SU-DHL-6 (cell line): ENCODE results near the gene BAZ2A.

Source experiments
- H2AFZ ChIP-seq: fragments of 200-600 bp; sonication (generic); 2 replicates; pipeline ENCODE4 v1.6.1; 2014; ENCODE audit warnings: low read depth, mild to moderate bottlenecking, moderate library complexity, mixed read lengths, antibody characterized with exemption, low read length; ENCODE audit not compliant: severe bottlenecking
- H3F3A ChIP-seq: fragments of 200-600 bp; shearing (Covaris generic); 2 replicates; pipeline ENCODE4 v1.6.0; 2016; ENCODE audit warnings: antibody characterized with exemption, mild to moderate bottlenecking; ENCODE audit not compliant: insufficient read depth
- H3K27ac ChIP-seq: fragments of 200-600 bp; sonication (generic); 2 replicates; pipeline ENCODE4 v1.5.1; 2016; ENCODE audit warnings: low read depth, mild to moderate bottlenecking, low read length, moderate library complexity, mixed read lengths
- H3K27me3 ChIP-seq: fragments of 200-600 bp; sonication (generic), shearing (Covaris generic); 2 replicates; pipeline ENCODE4 v1.6.0; 2014; ENCODE audit warnings: mild to moderate bottlenecking, low read length
- H3K36me3 ChIP-seq: fragments of 200-600 bp; sonication (generic); 2 replicates; pipeline ENCODE4 v1.6.1; 2014; ENCODE audit warnings: mild to moderate bottlenecking, low read length, mixed read lengths
- H3K4me2 ChIP-seq: fragments of 300-600, 200-600 bp; shearing (Covaris generic), sonication (generic); 2 replicates; pipeline ENCODE4 v1.6.0; 2014; ENCODE audit warnings: low read length, low read depth, mild to moderate bottlenecking; ENCODE audit not compliant: poor library complexity, severe bottlenecking
- H3K4me3 ChIP-seq: fragments of 200-600 bp; sonication (generic); 2 replicates; pipeline ENCODE4 v1.5.1; 2014; ENCODE audit warnings: antibody characterized with exemption, low read length, mild to moderate bottlenecking, mixed read lengths; ENCODE audit not compliant: insufficient read depth, poor library complexity, severe bottlenecking
- H3K79me2 ChIP-seq: fragments of 200-600 bp; sonication (generic); 2 replicates; pipeline ENCODE4 v1.6.1; 2014; ENCODE audit warnings: mild to moderate bottlenecking, low read length, moderate library complexity; ENCODE audit not compliant: insufficient read depth
- H3K9ac ChIP-seq: fragments of 200-600 bp; sonication (generic); 2 replicates; pipeline ENCODE4 v1.7.0; 2014; ENCODE audit warnings: mild to moderate bottlenecking, low read length
- H3K9me2 ChIP-seq: fragments of 200-600 bp; sonication (generic); replicated peaks from 2 replicates; pipeline ENCODE4 v1.6.1; 2014; ENCODE audit warnings: low read length; ENCODE audit not compliant: insufficient read depth
- H3K9me3 ChIP-seq: fragments of 200-600 bp; sonication (generic); 2 replicates; pipeline ENCODE4 v1.6.1; 2014; ENCODE audit warnings: low read length, mixed read lengths; ENCODE audit not compliant: insufficient read depth
- H4K20me1 ChIP-seq: fragments of 200-600 bp; sonication (generic); 2 replicates; pipeline ENCODE4 v1.6.1; 2014; ENCODE audit warnings: low read depth, mild to moderate bottlenecking, antibody characterized with exemption, low read length, moderate library complexity, mixed read lengths
- EZH2phosphoT487 ChIP-seq: fragments of 200-600 bp; sonication (generic), shearing (Covaris generic); conservative IDR thresholded peaks from 2 replicates; pipeline ENCODE4 v1.6.1; 2018; ENCODE audit warnings: mild to moderate bottlenecking, antibody characterized with exemption, low read length, moderate library complexity, mixed read lengths
- TF ChIP-seq, protein P1 (sequence below): fragments of 200-600 bp; sonication (generic); IDR thresholded peaks from one replicate; pipeline ENCODE4 v1.5.1; 2017; ENCODE audit warnings: antibody characterized with exemption, mild to moderate bottlenecking, low read length, moderate library complexity; ENCODE audit not compliant: insufficient read depth, poor library complexity, severe bottlenecking

Gene BAZ2A

DNA sequence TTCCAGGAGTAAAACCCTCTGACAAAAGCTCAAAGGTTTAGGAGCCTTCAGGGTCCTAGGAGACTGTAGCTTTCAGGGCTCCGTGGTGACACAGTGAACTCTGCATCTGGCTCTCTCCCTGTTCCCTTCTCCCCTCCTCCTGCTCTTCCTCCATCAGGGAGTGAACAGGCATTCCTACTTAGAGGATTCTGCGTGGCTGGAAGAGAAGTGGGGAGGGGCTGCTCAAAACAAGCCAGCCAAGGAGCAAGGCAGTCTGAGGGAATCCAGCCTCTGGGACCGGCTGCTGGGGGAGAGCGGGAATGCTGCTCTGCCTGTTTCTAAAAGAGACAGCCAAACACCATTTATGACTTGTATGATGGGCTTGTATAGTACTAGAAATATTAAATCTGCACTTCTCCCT is 59.0 kb downstream of the BAZ2A start:
- Histone ChIP-seq H3K9ac (no peak overlapping the region), H3K27ac (no peak overlapping the region), H3K79me2 (no peaks in the 10 kb centered on the region), H3F3A (no peaks in the 10 kb centered on the region), H3K9me2 (no peaks in the 10 kb centered on the region), H3K4me3 (no peak overlapping the region), H3K9me3 (no peaks in the 10 kb centered on the region), H2AFZ (no peak overlapping the region), H3K36me3 (no peaks in the 10 kb centered on the region), H3K4me2 (no peak overlapping the region), H3K27me3 (no peaks in the 10 kb centered on the region), H4K20me1 (no peaks in the 10 kb centered on the region)
- TF ChIP-seq EZH2phosphoT487, result no peak
- TF ChIP-seq, protein P1, sequence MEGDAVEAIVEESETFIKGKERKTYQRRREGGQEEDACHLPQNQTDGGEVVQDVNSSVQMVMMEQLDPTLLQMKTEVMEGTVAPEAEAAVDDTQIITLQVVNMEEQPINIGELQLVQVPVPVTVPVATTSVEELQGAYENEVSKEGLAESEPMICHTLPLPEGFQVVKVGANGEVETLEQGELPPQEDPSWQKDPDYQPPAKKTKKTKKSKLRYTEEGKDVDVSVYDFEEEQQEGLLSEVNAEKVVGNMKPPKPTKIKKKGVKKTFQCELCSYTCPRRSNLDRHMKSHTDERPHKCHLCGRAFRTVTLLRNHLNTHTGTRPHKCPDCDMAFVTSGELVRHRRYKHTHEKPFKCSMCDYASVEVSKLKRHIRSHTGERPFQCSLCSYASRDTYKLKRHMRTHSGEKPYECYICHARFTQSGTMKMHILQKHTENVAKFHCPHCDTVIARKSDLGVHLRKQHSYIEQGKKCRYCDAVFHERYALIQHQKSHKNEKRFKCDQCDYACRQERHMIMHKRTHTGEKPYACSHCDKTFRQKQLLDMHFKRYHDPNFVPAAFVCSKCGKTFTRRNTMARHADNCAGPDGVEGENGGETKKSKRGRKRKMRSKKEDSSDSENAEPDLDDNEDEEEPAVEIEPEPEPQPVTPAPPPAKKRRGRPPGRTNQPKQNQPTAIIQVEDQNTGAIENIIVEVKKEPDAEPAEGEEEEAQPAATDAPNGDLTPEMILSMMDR, result no peak

DNA sequence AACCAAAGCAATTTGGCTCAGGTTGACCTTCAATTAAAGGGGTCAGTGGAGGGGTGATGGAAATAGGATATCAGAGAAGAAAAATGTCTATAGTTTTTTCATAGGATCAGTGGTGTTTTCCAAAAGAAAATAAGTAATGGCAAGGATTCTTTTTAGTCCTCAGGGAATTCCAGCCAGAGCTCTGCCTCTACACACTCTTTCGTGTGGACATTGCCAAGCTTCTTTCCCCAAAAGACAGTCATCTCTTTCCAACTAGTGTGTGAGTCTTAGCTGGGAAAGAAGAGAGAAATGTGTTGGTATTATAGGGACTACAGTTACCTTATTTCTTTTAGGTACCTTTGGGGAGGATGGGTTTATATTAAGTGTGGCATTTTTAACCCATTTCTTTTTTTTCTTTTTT is 62.0 kb downstream of the BAZ2A start:
- Histone ChIP-seq H3K9me3 (no peaks in the 10 kb centered on the region), H3K27me3 (no peaks in the 10 kb centered on the region), H3K4me2 (no peak overlapping the region), H3K9ac (no peak overlapping the region), H2AFZ (no peak overlapping the region), H3K27ac (no peak overlapping the region), H3F3A (no peaks in the 10 kb centered on the region), H4K20me1 (no peaks in the 10 kb centered on the region), H3K79me2 (no peaks in the 10 kb centered on the region), H3K9me2 (no peaks in the 10 kb centered on the region), H3K36me3 (no peaks in the 10 kb centered on the region), H3K4me3 (no peak overlapping the region)
- TF ChIP-seq, protein P1, result no peak
- TF ChIP-seq EZH2phosphoT487, result no peak

DNA sequence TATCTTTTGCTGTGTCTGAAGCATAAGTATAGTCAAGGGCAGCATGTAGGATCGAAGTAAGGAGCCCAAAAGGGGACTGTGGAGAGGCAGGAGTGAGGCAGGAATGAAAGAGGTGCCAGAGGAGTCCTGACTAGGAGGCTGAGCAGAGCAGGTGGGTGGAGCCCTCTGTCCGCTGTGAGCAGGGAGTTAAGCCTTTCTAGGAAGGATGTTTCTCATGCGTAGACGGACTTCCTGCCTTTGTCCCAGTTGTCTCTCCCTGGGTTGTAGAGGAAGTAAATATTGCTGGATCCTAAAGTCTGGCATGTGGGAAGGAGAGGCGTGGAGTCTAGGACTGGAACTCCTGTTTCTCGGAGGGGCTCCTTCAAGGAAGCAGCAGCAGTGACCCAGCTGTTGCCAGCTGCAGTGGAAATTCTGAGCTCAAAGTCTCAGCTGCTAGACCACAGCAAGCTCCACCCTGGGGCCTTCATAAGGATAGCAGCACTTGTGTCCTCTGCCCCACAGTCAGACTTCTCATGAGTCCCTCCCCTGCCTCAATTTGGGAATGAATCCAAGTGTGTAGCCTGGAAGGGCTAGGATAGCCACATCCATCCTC is 64.5 kb downstream of the BAZ2A start:
- Histone ChIP-seq H3K36me3 (no peaks in the 10 kb centered on the region), H3K4me2 (peak overlapping the region; percentile 6), H3K79me2 (no peaks in the 10 kb centered on the region), H3K9ac (no peak overlapping the region), H3K9me3 (no peaks in the 10 kb centered on the region), H3K27ac (no peak overlapping the region), H3K27me3 (no peaks in the 10 kb centered on the region), H3K4me3 (no peak overlapping the region), H4K20me1 (no peaks in the 10 kb centered on the region), H3K9me2 (no peaks in the 10 kb centered on the region), H2AFZ (no peak overlapping the region), H3F3A (no peaks in the 10 kb centered on the region)
- no peak for TF ChIP-seq EZH2phosphoT487

DNA sequence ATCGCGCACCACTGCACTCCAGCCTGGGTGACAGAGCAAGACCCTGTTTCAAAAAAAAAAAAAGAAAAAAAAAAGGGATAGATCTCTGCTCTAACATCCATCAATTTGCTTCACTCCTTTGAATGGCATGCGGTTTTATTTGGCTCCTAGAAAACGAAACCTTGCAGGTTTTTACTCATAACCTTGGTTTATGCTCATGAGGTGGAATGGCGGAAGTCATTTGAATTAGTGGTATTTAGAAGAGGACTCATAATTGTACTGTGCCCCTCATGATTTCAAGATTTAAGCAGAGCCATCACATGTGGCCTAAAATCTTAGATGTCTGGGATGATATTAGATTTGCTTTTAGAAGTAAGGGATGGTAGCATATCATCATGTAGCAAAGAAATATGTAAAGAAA is 79.1 kb downstream of the BAZ2A start:
- H3K9me2 ChIP-seq, result no peaks in the 10 kb centered on the region
- H3K36me3 ChIP-seq, result no peaks in the 10 kb centered on the region
- no peak overlapping the region for H2AFZ ChIP-seq
- no peak overlapping the region for H3K27ac ChIP-seq
- no peak overlapping the region for H3K4me2 ChIP-seq
- no peaks in the 10 kb centered on the region for H4K20me1 ChIP-seq
- no peaks in the 10 kb centered on the region for H3K79me2 ChIP-seq
- H3K4me3 ChIP-seq, result no peak overlapping the region
- H3K9me3 ChIP-seq, result no peaks in the 10 kb centered on the region
- no peak overlapping the region for H3K9ac ChIP-seq
- H3F3A ChIP-seq, result no peaks in the 10 kb centered on the region
- H3K27me3 ChIP-seq, result no peaks in the 10 kb centered on the region
- TF ChIP-seq EZH2phosphoT487, result no peak
- TF ChIP-seq, protein P1, result no peak
